HS-27A (cell line): Measurements from ENCODE around the gene SPATS2L.

ENCODE experiments used
- DNase-seq: peaks from one replicate; pipeline ENCODE4 v3.0.0-alpha.2; 2012; ENCODE audit warnings: low read depth, missing footprints

The SPATS2L gene

DNA sequence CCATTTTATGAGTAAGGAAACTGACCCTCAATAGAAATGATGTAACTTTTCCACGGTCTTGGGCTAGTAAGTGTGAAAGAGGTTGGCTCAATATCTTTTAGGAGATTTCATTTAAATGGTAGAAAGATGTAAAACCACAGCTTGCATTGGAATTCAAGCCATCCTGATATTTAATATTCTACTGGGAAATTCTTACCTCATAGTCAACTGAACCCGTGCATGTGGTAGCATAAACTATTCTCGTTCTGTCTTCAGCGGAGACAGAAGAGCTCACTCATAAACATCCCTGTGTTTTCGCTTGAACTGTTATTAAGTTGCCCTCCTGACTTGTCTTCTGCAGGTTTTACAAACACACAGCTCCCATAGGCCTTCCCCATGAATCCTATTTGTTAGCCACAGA is 8.5 kb upstream of the SPATS2L start:
- no peak for DNase-seq

DNA sequence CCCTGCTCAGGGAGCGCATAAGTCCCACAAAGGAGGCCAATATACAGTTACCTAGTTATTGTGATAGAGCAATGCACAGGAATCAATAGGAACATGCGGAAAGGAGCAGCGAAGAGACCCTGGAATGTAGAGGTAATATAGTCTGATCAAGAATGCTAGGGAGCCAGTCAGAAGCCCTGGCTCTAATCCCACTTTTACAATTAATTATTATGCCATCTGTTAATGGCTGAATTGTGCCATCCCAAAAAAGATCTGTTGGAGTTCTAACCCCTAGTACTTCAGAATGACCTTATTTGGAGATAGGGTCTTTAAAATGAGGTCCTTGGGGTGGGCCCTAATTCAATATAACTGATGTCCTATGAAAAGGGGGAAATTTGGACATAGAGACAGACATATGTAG is 7.7 kb upstream of the SPATS2L start:
- no peak for DNase-seq

DNA sequence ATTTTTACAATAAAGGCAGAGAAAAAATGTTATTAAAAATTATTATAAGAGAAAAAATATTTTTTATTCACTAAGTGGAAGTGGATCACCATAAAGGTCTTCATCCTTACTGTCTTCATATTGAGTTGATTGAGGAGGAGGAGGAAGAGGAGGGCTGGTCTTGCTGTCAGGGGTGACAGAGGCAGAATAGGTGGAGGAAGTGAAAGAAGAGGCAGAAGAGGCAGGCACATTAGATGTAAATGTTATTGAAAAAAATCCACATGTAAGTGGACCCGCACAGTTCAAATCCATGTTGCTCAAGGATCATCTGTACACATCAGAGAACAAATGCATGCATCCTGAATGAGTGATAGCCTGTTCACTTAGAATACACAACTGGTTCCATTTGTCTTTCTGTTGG is 6.4 kb upstream of the SPATS2L start:
- DNase-seq = no peak

DNA sequence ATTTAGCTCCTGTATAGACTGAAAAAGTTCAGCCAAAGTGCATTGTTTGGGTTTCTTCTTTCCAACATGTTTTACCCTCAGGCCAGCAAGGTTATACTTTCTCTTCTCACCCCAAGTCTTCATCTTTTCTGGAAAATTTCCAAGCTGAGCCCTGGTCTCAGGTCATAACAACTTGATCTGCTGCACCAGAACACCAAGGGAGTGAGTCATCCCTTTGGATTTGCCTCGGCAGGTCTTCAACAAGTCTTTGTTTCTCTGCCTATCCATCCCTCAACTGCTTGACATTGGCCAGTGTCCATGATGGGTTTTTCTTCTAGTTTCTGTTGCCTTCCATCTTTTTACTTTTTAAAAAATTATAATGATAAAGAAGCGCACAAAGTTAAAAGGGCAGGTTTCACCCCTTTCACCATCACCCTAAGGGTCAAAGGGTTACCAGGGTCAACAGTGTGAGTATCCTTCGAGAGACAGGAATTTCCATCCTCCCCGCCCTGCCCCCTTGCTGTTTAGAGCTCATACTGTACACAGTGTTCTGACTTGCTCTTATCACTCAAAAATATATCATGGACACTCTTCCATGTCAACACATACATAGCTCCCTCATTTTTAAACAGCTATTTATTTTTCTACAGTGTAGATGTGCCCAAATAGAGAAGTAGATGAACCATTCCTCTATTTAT is 5.7 kb upstream of the SPATS2L start:
- peak; percentile 78 for DNase-seq

DNA sequence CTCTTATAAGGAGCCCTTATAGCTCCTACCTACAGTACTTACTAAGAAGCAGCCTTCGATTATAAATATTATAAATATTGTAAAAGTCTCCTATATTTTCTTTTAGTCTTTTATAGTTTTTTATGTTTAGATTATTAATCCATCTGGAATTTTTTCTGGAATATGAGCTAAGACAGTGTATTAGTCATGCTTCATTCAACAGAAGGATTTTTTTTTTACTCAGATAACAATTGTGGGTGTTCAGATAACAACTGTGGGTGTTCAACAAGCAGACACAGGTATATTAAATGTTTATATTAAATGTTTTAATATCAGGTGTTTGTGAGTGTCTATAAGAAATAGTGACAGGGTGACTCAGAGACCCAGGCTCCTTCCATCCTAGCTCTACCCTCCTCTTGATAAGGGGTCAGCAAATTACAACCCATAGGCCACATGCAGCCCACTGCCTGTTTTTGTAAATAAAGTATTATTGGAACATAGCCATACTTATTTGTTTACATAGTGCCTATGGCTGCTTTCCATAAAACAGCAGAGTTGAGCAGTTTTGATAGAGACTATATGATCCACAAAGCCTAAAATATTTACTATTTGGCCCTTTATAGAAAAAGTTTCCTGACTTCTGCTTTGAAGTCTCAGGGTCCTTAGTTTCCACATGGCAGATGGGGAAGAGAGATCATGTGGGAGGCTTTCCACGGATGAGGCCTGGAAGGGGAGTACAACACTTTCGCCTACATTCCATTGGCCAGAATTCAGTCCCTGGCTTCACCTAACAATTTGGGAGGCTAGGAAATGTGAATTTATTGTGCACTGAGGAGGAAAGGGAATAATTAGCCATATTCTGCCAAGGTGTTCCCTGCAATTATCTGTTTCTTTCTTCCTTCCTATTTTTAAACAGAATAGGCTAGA is 4.3 kb upstream of the SPATS2L start:
- DNase-seq = no peak

DNA sequence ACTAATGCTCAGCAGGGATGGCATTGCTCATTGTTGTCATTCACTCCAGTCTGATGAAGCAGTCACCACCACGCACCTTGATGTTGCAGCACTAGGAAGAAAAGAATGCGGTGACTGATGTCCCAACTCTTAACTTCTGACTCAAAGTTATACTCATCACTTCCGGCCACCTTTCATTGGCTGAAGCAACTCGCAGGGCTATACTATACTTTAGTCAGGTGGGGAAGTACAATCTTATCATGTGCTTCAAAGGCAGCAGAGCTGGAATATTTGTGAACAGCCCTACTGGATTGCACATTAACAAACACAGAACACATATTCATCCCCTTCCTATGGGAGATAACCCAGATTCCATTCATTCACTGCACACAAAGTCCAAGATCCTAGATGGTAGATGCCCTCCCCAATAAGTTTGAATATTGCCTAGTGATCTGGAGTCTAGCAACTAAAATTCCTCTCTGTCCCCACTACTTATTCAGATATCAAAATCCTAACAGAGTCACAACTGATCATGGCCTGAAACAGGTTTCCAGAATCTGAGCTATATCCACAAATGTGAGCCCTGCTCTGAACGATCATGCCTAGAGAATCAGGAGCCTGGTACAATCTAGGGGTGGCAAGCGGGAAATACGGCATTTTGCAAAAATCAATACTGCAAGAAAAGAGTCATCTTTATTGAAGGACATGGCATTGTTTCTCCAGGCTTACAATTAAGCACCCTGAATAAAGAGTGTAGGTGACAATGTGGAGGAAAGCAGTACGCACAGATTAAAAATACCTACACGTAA is 3.4 kb upstream of the SPATS2L start:
- DNase-seq = peak; percentile 43

DNA sequence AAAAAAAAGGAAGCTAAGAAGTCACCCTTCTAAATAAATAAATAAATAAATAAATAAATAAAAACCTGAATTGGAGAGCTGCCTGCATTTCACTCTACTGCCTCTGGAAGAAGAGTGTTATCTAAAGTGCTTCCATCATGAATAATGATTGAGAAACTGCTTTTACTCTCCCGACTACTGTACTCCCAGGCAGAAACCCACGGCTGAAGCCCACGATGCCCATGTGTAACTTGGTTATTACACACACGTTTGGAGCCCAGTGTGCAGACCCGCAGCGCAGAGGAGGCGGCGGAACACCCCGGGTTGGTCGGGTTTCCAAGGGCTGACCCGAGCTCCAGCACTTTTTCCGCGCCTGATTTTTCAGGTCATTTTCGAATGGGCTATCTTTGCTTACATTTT is 697 bp upstream of the SPATS2L start:
- no peak for DNase-seq

DNA sequence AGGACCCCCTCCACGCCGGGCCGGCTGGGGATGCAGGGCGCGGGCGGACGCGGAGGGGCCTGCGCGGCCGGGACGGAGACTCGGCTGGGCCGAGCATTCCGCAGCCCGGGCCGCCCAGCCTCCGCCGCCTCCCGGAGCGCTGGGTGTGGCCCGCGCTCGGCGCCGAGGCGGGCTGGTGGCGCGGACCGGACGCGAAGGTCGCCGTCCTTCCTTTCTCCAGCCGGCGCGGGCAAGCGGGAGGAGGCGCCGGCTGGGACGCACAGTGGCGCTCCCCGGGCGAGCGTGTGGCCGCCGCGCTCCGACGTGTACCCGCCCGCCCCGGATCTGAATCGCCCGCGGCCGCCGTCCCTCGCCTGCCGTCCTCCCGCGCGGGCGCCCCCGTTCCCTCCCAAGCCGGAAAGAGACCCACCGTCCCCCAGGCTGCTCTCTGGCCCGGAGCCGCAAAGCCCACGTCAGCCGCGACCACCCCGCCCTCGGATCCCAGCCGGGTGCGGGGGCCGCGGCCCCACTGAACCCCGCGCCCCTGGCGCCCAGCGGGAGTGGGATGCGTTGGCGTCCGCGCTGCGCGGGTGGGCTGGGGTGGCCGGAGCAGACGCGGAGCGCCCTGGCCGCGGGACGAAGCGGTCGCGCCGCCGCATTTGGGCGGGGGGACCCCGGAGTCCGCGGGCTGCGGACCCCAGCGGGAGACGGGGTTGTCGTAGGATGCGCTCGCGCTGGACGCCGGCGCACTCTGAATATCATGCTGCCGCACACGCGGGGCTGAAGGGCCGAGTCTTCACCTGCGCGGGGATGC is 634 bp downstream of the SPATS2L start:
- DNase-seq = no peak

DNA sequence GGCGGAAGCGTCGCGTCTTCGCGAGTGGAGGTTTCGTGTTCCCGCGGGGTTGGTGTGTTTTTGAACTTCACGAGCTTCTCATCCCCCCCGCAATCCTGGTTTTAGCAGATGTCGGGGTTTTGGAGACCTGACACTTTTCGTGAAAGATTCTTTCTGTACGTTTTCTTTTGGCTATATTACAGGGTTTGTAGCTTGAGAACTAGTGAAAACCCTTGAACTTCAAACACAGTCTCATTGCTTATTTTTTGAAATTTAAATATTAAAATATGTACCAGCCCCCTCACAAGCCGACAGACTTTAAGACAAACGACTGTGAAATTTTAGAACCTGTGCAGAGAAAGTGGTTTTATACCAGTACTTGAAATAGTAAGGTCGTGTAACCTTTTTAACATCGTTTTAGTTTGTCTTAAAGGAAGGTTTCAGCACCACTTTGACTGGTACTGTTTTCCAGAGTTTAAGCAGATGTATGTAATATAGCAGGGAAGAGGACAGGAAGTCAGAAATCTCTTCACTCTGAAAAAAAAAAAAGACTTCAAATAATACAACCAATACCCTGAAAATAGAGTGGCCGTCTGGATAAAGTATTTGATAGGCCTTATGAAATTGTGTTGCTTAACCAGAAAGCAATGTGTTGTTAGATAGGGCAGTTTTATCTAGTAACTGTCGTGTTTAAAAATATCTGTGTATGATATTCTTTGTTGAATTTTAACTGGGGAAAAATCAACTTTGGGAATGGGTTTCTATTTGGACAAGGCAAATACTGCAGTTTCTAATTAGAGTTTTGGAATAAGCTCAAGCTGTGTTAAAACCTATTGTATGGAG is 1.4 kb downstream of the SPATS2L start:
- no peak for DNase-seq

DNA sequence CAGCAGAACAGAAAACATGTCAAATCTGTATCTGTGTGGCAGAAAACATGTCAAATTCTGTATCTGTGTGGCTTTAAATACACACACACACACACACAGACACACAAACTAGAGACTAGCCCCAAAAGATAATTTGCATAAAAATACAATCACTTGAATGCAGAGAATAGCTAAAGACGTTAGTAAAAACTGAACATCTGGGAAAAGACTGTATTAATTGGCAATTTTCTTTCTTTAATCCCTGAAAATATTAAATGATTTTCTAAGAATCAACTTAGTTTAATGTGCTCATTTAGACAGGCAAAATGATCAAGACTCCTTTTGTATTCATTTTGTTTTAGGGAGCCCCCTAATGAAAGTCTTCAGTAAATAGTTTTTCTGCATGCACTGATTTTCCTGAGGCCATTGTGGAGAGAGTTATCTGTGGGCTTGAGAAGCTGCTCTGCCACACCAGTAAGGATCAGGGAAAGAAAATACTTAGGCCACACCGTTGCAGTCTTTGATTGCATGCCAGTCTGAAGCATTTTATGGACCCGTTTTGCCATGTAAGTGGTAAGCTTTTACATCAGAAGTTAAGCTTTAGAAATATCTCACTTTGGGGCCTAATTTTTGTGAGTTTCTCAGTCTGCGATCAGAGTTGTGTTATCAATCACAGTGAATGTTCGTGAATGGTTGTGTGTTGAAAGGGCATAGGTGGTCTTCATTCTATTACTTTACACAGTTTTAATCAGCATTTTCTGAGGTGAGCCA is 2.2 kb downstream of the SPATS2L start:
- no peak for DNase-seq

DNA sequence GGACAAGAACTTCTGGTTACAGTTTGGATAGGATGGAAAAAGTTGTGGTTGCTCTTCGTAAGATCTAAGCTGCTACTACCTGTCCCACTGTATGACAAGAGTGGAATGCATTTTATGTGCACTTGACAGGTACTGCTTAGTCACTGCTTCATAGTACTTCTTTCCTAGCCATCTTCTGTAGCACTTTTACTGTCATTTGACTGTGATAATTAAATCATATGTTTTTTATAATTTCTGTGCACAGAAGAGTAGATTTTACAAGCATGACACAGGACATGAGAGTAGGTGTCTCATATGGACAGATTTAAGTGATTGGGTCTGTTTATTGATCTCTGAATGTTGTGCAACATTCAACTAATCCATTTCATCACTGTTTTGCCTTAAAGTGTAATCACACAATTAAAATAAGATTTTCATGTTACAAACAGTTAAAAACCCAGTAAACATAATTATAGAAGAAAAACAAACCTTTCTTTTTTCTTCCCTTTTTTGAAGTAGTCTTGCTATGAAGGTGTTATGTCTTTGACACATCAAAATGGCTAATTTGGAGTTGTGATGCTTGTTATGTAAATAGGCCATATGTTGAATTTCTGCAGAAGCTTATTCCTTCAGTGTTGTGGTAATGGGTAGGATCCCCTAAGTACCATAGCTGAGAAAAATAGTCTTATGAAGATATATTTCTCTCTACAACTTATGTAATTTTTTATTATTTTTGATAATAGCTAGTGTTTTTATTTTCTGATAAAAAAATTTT is 3.0 kb downstream of the SPATS2L start:
- DNase-seq = no peak

DNA sequence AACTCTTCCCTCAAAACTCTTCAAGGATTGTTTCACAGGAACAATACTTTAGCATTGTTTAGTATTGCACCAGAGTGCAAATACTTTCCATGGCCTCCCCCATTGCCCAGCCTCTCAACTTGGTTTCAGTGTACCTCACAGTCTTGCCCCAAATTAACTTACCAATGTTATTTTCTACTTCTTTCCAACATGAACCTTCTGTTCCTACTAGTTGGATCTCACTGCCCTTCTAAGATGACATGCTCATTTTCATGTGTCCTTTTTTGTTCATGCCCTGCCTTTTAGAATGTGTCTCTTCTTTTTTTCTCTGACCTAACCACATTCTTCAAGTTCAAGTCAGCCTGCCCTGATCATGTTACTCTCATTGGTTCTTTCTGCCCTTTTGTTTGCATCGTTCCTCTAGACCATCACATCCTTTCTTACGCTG is 4.1 kb downstream of the SPATS2L start:
- DNase-seq = peak; percentile 49

DNA sequence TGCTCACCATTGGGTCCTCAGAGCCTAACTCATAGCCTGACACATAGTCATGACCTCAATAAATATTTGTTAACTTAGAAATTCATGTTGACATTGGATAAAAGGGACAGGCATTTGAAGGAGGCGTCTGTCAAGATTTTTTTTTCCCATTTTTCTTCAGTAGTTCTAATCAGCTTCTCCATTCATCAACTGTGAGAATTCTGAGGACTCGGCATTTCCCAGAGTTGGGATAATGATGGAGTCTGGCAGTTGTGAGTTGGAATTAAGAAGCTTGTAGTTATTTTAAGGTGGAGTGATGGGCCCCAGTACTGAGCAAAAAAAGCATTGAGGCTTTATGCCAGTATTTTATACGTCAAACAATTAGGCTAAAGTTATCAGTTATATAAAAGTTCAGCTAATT is 4.6 kb downstream of the SPATS2L start:
- no peak for DNase-seq

DNA sequence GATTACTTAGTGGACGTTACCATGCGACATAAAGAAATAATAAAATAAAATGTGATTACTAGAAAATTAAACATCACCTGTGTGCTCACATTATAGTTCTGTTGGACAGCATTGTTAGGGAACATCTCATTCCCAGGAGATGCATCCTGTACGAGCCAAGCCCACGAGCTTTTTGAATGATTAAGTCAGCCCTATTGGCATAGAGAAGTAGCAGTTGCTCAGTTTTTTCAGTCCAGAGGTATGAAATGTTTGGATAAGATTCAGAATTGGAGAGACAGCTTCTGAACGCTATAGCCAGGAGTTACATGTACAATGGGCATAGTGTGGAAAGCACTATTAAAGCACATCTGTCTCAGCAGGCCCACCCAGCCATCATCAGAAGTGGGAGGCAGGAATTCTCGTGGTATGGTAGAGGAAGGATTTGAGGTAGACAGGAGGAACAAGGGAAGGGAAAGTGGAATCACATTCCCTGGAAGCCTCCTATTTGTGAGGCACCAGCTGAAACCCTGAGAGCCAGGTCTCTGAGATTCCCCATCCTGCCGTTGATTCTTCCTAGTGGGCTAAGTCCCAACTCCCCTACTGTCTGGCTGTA is 8.6 kb downstream of the SPATS2L start:
- no peak for DNase-seq

DNA sequence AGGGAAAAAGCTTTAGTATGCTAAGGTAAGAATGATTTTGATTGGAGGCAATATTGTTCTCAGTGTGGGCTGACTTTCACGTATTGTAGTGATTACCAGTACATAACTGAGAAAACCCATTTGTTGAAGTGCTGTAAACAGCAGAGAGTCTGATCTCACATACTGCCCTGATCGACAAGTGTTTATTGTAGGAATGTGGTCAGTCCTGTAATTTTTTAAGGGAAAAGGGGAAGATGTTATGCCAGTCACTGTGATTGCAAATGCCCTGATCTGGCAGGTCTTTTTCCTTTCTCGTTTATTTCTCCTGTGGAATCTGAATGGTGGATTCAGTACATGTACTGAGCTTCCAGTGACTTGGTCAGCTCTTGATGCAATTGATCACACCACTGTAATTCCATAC is 11.5 kb downstream of the SPATS2L start:
- no peak for DNase-seq

DNA sequence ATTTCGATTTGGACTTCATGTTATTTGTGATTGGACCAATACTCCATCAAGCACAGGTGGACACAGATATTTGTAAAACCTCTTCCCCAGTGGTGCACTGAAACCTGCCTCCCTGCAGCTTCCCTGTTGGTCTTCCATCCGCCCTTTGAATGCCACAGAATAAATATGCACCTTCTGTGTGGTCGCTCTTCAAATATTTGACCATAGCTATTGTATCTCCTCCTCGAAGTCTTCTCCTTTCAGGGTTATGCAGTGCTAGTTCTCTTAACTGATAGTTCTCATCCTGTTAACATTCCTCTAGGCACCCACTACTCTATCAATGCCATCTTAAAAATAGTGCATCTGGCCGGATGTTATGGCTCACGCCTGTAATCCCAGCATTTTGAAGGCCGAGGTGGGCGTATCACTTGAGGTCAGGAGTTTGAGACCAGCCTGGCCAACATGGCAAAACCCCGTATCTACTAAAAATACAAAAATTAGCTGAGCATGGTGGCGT is 12.5 kb downstream of the SPATS2L start:
- DNase-seq = no peak

DNA sequence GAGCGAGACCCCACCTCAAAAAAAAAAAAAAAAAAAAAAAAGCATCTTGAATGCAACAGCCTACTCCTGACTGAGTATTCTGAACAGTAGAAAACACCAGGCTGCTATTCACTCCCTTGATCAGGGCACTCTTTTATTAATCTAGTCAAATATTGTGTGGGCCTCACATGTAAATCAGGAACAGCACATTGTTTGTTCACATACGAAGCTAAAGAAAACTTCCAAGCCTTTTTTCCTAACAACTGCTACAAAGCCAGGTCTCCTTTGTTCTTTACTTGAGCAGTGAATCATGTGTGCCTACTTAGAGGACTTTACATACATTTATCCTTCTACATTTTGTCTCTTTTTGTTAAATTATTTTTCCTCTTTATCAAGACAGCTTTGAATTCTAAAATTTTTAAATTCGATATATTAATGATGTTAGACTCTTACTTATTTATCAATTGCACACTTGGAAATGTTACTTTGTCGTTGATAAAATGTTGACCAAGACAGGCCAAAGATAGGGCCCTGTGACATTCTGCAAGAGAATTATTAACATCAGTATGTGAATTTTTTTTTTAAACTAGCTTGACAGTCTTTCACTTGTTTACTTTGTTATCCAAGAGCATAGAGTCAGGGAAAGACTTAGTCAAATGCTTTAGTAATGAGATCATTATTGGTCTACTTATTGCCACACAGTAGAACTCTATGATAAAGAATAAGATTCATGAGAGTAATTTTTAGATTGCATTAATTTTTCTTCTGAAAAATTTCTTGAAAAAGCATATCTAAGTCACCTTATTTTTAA is 13.2 kb downstream of the SPATS2L start:
- no peak for DNase-seq

DNA sequence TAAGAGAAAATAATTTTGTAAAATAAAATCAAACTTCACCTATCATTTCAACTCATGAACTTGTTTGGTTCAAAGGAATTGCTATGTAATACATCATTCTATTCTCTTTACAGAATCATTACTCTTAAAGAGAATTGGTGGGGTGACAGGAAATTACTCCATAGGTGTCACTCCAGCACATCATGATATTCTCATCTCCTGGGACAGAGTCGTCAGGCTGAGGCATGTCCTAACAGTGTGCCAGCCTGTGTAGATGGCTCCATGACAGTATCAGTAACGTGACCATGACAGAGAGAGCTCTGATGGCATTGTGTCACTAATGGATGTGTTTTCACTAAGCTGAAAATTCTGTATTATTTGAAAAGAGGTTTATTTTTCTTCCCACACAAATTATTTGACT is 13.9 kb downstream of the SPATS2L start:
- no peak for DNase-seq
